Activated T-cell treated with anti-CD3 and anti-CD28 coated beads for 1 hour (primary cell): ENCODE data around the gene CRABP2.

Source experiments
- DNase-seq: peaks from one replicate; pipeline ENCODE4 v3.0.0-alpha.2; 2020; ENCODE audit warnings: low read depth

Gene CRABP2

GRCh38 chr1:156667968-156668709, 37.2 kb downstream of the CRABP2 start:
- no peak for DNase-seq

GRCh38 chr1:156667610-156667967, 37.8 kb downstream of the CRABP2 start:
- DNase-seq: no peak

- DNase-seq: no peak
Observed at GRCh38 chr1:156666862-156667609, 38.3 kb downstream of the CRABP2 start.

GRCh38 chr1:156665539-156665938, 39.8 kb downstream of the CRABP2 start:
- no peak for DNase-seq

GRCh38 chr1:156664767-156665411, 40.5 kb downstream of the CRABP2 start:
- DNase-seq: no peak

- DNase-seq: no peak
Observed at GRCh38 chr1:156664046-156664766, 41.2 kb downstream of the CRABP2 start.

- no peak for DNase-seq
Observed at GRCh38 chr1:156663178-156663577, 42.2 kb downstream of the CRABP2 start.

GRCh38 chr1:156662800-156663055, 42.7 kb downstream of the CRABP2 start:
- DNase-seq: no peak

- no peak for DNase-seq
Observed at GRCh38 chr1:156662005-156662799, 43.2 kb downstream of the CRABP2 start.

GRCh38 chr1:156660752-156661112, 44.7 kb downstream of the CRABP2 start:
- no peak for DNase-seq

GRCh38 chr1:156659988-156660751, 45.2 kb downstream of the CRABP2 start:
- peak; percentile 90 for DNase-seq

- DNase-seq: no peak
Observed at GRCh38 chr1:156659661-156659987, 45.8 kb downstream of the CRABP2 start.

GRCh38 chr1:156658945-156659574, 46.3 kb downstream of the CRABP2 start:
- DNase-seq: no peak

- DNase-seq: no peak
Observed at GRCh38 chr1:156658496-156658895, 46.9 kb downstream of the CRABP2 start.

- no peak for DNase-seq
Observed at GRCh38 chr1:156657741-156658319, 47.6 kb downstream of the CRABP2 start.

GRCh38 chr1:156656806-156657740, 48.3 kb downstream of the CRABP2 start:
- peak; percentile 68 for DNase-seq

- no peak for DNase-seq
Observed at GRCh38 chr1:156655904-156656516, 49.4 kb downstream of the CRABP2 start.

- DNase-seq: no peak
Observed at GRCh38 chr1:156655151-156655903, 50.1 kb downstream of the CRABP2 start.
